LNCaP clone FGC (cell line): ENCODE results near the gene IPO9.

ENCODE experiments used
- DNase-seq: peaks from one replicate; pipeline ENCODE4 v3.0.0-alpha.2; 2011; ENCODE audit warnings: low read depth
- H3K4me3 ChIP-seq: 2 replicates; pipeline ENCODE4 v1.5.1; 2011; ENCODE audit warnings: mild to moderate bottlenecking, low read depth, low read length, control low read depth
- TF ChIP-seq, protein P1 (sequence below): IDR thresholded peaks from 2 replicates; pipeline ENCODE4 v1.5.1; 2012; ENCODE audit warnings: mild to moderate bottlenecking; ENCODE audit not compliant: control insufficient read depth, insufficient read depth; ENCODE audit errors: extremely low read depth

IPO9 gene

DNA sequence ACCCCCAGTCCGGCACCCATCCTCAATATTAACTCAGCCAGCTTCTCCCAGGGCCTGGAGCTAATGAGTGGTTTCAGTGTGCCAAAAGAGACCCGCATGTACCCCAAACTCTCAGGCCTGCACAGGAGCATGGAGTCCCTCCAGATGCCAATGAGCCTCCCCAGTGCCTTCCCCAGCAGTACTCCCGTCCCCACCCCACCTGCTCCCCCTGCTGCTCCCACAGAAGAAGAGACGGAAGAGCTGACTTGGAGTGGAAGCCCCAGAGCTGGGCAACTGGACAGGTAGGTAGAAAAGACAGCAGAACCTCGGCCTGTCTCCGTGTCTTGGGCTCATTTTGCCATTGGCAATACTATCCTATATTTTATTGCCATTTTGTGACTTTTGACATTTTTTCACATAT, 45.4 kb upstream of the IPO9 start:
- H3K4me3 ChIP-seq = no peak overlapping the region
- TF ChIP-seq, protein P1, sequence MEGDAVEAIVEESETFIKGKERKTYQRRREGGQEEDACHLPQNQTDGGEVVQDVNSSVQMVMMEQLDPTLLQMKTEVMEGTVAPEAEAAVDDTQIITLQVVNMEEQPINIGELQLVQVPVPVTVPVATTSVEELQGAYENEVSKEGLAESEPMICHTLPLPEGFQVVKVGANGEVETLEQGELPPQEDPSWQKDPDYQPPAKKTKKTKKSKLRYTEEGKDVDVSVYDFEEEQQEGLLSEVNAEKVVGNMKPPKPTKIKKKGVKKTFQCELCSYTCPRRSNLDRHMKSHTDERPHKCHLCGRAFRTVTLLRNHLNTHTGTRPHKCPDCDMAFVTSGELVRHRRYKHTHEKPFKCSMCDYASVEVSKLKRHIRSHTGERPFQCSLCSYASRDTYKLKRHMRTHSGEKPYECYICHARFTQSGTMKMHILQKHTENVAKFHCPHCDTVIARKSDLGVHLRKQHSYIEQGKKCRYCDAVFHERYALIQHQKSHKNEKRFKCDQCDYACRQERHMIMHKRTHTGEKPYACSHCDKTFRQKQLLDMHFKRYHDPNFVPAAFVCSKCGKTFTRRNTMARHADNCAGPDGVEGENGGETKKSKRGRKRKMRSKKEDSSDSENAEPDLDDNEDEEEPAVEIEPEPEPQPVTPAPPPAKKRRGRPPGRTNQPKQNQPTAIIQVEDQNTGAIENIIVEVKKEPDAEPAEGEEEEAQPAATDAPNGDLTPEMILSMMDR = no peak
- no peak for DNase-seq

DNA sequence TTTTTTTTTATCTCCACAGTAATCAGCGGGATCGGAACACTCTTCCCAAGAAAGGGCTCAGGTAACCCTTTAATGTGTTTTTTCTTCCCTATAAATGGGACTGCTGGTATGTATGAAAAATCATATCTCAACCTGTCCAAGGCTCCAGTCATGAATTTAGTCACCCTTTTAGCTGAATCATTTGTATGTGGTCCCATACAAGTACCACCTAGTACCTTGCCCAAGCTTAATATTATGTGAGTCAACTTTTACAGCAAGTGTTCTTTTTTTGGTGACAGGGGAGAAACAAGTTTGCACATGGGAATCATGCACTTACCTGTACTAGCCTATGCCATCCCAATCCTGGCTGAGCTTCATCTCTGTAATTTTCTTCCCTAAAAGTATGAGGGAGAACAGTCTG, 43.7 kb upstream of the IPO9 start:
- no peak for DNase-seq
- H3K4me3 ChIP-seq = no peak overlapping the region
- TF ChIP-seq, protein P1 = no peak

GRCh38 chr1:201786824-201787223, 42.1 kb upstream of the IPO9 start:
- TF ChIP-seq, protein P1 = no peak
- H3K4me3 ChIP-seq = no peak overlapping the region
- no peak for DNase-seq

DNA sequence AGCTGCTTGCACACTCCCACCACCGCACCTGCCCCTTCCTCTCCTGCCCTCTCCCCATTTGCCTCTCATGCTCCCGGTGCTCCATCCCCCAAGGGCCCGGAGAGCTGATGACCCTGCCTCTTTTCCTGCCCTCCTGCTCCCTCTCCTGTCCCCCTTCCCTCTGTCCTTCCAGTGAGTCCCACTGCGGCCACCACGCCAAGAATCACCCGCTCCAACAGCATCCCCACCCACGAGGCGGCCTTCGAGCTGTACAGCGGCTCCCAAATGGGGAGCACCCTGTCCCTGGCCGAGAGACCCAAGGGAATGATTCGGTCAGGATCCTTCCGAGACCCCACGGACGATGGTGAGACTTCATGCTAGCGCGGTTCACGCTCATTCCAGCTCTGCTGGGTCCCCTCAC, 40.7 kb upstream of the IPO9 start:
- H3K4me3 ChIP-seq = no peak overlapping the region
- TF ChIP-seq, protein P1 = no peak
- no peak for DNase-seq

DNA sequence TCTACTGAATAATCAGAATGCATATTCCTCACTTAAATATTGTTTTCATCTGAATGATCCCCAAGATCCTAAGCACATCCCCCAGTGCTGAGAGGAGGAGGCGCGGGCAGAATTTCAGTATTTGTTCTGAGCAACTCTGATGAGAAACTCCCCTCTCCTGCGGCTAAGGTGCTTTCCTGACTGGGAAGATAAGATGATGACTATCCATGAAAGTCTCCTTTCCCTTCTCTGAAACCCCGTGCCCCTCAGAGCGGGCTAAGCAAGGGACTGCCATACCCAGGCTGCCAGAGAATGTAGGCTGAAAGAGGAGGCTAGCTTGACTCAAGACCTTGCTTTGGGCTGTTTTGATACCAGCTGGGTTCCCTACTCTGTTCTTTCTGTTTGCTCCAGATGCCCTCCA, 39.7 kb upstream of the IPO9 start:
- TF ChIP-seq, protein P1 = no peak
- H3K4me3 ChIP-seq = no peak overlapping the region
- DNase-seq = no peak

GRCh38 chr1:201790261-201790660, 38.7 kb upstream of the IPO9 start:
- TF ChIP-seq, protein P1 = no peak
- no peak for DNase-seq
- no peak overlapping the region for H3K4me3 ChIP-seq

- DNase-seq = no peak
- H3K4me3 ChIP-seq = no peak overlapping the region
- TF ChIP-seq, protein P1 = no peak
Measured at GRCh38 chr1:201791051-201791778, 37.7 kb upstream of the IPO9 start.
